Gastrocnemius medialis (tissue), 4 donors: ENCODE measurements around the gene ALG8.

Experiments used
- POLR2A ChIP-seq, 2 donors: fragments of 450-650 bp; IDR thresholded peaks; one replicate each; pipeline ENCODE4 v1.6.1; 2017; ENCODE audit warnings: antibody characterized with exemption in 2 of 2, mild to moderate bottlenecking in 2 of 2, moderate library complexity in 2 of 2
- TF ChIP-seq, protein P1 (sequence below), 5 experiments: fragments of 450-650 bp in 3 of 5; fragments of 200-600 bp in 2 of 5; sonication (generic) in 2 of 5; IDR thresholded peaks in 4 of 5; conservative IDR thresholded peaks in 1 of 5; 1 replicate in 4 of 5; 2 replicates in 1 of 5; pipeline ENCODE4 v1.5.1; 2016 to 2019; ENCODE audit warnings: antibody characterized with exemption in 5 of 5, mild to moderate bottlenecking in 3 of 5, moderate library complexity in 3 of 5

DNA sequence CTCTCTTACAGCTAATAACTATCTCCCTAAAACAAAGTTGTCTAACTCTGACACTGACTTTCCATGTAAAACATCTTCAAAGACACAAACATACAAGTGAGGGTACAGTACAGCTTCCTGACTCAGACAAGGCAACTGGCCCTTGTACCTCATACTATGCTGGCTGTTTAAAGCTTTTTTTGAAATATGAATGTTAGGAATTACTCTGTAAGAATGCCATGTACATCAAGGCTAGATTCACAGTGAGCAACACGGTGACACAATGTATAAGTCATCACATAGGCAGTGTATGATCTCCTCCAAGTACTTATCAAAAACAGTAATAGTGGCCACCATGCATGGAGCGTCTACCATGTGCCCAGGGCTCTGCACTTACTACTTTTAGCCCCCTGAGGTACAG, 28.6 kb downstream of the ALG8 start:
- TF ChIP-seq, protein P1, sequence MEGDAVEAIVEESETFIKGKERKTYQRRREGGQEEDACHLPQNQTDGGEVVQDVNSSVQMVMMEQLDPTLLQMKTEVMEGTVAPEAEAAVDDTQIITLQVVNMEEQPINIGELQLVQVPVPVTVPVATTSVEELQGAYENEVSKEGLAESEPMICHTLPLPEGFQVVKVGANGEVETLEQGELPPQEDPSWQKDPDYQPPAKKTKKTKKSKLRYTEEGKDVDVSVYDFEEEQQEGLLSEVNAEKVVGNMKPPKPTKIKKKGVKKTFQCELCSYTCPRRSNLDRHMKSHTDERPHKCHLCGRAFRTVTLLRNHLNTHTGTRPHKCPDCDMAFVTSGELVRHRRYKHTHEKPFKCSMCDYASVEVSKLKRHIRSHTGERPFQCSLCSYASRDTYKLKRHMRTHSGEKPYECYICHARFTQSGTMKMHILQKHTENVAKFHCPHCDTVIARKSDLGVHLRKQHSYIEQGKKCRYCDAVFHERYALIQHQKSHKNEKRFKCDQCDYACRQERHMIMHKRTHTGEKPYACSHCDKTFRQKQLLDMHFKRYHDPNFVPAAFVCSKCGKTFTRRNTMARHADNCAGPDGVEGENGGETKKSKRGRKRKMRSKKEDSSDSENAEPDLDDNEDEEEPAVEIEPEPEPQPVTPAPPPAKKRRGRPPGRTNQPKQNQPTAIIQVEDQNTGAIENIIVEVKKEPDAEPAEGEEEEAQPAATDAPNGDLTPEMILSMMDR (IDR thresholded peaks at IDR 0.05 in 4 of 5, conservative IDR thresholded peaks at IDR 0.05 in 1 of 5) = no peak
- TF ChIP-seq POLR2A (IDR thresholded peaks at IDR 0.05) = no peak
